Stimulated activated CD4-positive, alpha-beta T cell treated with anti-CD3 and anti-CD28 coated beads, Interleukin-1b, Interleukin-23, amount 100 ng/mL, for 48 hours (primary cell): ENCODE data around the gene DZIP1L.

Experiments
- DNase-seq: peaks from one replicate; pipeline ENCODE4 v3.0.0-alpha.2; 2020

DZIP1L gene

DNA sequence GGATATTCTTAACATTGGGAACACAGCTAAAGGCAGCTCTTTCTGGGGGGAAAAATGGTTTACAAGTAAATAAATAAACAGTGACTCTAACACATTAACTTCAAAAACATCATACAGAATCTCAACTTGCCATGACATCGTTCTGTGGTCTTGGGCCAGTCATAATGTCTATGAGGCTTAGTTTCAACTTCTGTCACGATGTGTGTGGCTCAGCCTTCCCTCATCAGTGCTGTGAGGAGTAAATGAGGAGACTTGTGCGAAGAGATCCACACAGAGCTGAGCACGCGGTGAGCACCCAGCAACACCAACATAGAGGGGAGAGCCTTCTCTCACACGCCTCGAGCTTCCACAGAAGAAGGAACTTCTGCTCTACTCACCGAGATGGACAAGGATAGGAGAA, 49.0 kb downstream of the DZIP1L start:
- peak; percentile 72 for DNase-seq

GRCh38 chr3:138065949-138066348, 49.5 kb downstream of the DZIP1L start:
- DNase-seq, result no peak

GRCh38 chr3:138063416-138063815, 52.0 kb downstream of the DZIP1L start:
- no peak for DNase-seq

- no peak for DNase-seq
Observed at GRCh38 chr3:138062626-138063025, 52.8 kb downstream of the DZIP1L start.

DNA sequence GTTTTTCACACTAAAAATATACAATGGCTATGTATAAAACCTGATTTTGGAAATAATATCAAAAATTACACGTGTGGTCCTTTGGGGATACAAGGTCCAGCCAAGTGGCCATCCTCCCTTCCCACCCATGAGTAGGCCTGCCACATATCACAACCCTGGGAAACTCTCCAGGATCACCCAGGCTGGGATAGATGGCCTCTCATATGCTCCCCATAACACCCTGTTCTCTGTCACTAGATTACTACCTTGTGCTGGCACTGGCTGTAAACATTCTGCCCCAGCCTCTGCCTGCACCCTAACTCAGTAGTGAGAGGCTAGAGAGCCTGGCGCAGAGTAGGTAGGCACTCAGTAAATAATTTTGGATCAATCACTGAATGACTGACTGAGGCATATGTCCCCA, 53.4 kb downstream of the DZIP1L start:
- DNase-seq, result no peak

GRCh38 chr3:138060792-138061191, 54.6 kb downstream of the DZIP1L start:
- no peak for DNase-seq

- no peak for DNase-seq
Observed at GRCh38 chr3:138059261-138059660, 56.1 kb downstream of the DZIP1L start.

GRCh38 chr3:138057384-138057783, 58.0 kb downstream of the DZIP1L start:
- DNase-seq, result no peak

- no peak for DNase-seq
Observed at GRCh38 chr3:138054057-138054456, 61.4 kb downstream of the DZIP1L start.

- DNase-seq, result peak; percentile 27
Observed at GRCh38 chr3:138051947-138052802, 63.2 kb downstream of the DZIP1L start.

DNA sequence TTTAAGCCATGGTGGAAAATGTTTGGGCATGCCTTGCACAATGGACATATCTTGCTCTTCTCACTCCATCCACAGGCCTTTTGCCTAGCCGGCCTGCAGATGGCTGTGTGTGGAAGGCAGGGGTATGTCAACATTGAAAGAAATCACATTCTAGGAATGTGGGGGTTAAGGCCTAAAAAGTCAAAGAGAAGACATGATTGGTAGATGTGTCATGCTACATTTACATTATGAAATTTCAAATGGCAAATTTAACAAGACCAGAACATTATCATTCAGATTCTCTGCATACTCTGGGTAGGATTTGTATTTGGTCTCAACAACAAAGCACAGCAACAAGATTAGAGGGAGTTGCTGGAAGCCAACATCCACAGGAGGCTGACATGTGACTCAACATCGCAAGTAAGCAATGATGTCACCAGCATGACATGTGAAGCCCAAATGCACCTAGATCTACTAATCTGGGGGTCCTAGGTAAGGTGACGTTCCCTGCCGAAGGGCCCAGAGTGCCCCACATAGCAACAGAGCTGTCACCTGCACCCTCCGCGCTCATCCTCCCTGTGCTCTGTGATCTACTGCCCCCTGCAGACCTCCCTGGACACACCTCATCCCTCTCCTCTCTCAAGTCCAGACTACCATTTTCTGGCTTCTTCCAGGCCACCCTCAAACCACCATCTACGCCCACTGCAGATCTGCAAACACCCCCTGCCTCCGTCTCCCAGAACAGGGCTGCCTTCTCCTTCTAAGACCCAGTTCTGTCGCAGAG, 66.1 kb downstream of the DZIP1L start:
- no peak for DNase-seq

- no peak for DNase-seq
Observed at GRCh38 chr3:138047596-138048158, 67.7 kb downstream of the DZIP1L start.

GRCh38 chr3:138046955-138047354, 68.5 kb downstream of the DZIP1L start:
- no peak for DNase-seq

DNA sequence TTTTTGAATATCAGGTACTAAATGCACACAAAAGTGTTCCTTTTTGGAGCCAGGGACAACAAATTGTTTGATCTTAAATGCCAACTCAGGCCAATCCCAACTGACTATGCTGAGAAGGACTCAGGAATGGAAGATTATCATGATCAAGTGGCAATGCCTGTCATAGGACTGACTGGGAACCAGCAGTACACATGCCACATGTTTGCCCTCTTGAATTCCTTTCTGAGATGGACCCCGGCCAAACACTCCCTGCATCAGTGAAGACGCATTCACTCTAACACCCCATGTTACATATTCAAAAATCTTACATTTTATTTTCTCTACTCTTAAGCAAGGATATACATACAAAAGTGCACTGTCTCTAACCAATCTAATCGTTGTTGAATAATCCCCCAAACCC, 69.3 kb downstream of the DZIP1L start:
- no peak for DNase-seq

- DNase-seq, result no peak
Observed at GRCh38 chr3:138043266-138044029, 72.0 kb downstream of the DZIP1L start.

DNA sequence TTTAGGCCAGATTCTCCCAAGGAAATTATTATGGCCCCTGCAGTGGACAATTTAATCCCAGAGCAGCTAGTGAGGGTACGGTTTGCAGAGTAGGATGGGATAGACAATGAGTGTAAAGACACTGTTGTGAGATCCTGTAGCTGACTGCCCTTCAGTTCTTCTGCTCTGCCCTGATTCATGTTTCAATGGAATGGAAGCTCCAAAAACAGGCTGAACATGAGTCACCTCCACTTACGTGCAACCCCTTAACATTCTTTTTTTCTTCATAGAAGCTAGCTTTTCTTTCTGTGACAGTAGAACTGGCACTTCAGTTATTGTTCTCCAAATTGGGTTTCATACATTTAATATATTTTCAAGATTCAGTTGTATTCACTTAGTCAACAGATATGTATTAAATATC, 73.4 kb downstream of the DZIP1L start:
- no peak for DNase-seq

DNA sequence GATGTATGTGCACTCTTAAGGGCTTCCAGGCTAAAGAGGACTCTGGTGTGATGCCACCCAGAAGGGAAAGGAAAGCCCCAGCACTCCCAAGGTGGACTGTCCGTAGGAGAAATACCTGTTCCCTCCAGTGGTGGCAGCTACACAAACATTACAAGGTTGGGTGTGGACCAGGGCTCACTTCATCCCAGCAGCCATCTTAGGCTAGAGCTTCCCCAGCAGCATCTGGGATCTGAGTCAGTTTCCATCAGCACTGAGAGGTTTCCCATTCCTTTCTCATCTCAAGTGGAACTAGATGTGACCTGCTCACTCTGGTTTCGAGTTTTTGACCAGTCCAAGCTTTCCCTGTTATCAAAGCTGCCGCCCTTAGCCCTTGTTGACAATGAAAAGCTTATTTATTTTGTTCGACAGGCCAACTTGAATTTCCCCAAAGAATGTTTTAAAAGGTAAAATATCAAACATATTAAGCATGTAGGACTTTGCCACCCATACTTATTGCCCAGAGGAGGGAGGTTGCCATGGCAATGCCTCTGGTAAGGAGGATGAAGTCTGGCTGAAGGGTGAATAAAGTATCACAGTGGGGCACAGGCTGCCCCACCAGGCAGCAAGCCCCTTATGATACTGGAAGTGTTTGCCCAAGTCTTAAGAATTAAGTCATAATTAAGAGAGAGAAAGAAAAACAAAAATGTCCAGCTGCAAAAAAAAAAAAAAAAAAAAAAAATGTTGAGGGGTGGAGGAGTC, 76.5 kb downstream of the DZIP1L start:
- DNase-seq, result no peak

GRCh38 chr3:138036572-138036971, 78.8 kb downstream of the DZIP1L start:
- no peak for DNase-seq

DNA sequence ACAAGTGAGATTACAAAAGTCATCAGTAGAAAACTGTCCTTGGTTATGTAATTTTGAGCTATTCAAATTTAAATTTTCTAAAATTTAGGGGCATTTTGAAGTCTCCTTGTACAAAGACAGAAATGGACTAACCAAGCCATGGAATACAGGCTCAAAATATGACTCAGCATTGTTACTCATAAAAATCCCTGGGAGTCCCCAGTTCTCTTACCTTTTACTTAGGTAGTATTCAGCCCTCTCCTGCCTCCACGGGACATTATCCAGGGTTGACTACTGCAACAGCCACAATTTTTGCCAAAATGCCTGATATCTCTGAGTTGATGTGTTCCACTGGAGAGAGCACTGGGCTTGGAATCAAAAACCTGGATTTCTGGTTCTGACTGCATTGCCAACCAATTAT, 80.5 kb downstream of the DZIP1L start:
- DNase-seq, result no peak

GRCh38 chr3:138033202-138033691, 82.2 kb downstream of the DZIP1L start:
- DNase-seq, result no peak

GRCh38 chr3:138032567-138032966, 82.8 kb downstream of the DZIP1L start:
- no peak for DNase-seq

DNA sequence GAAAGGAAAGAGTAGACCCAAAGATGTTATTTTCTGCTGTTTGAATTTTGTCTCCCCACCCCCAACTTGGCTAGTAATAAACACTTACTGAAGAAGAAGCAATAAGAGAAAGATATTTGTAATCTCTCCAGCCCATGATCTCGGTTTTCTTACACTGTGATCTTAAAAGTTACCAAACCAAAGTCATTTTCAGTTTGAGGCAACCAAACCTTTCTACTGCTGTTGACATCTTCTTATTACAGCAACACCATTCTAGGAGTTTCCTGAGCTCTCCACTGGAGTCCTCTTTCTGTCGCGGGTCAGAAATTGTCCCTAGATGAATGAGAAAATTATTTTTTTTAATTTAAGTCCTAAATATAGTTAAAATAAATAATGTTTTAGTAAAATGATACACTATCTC, 83.9 kb downstream of the DZIP1L start:
- DNase-seq, result no peak
